Natural killer cell treated with Interleukin-12 subunit alpha and Interleukin-12 subunit beta and Interleukin-15 and Interleukin-18, amount 100 ng/mL, for 72 hours (primary cell): Measurements from ENCODE around the gene SPATA7. TPM values are rescaled to one million over a fixed set of nuclear protein-coding genes. Genes with fewer than 3 reads are reported as not detected.

Source experiments
- ATAC-seq, 2 donors: fragments of 150-1000 bp; cut with Tn5 transposase in 1 of 2; sonication (Bioruptor Pico), chemical (Tn5 transposase) in 1 of 2; 2 replicates each; pipeline ENCODE4 v1.10.0; 2021
- DNase-seq: peaks from one replicate; pipeline ENCODE4 v3.0.0; 2022; ENCODE audit warnings: low spot score
- H3K27ac Mint-ChIP-seq, 2 donors: 1 replicate in 1 of 2; 2 replicates in 1 of 2; pipeline ENCODE4 v1.8.0; 2022; ENCODE audit warnings: mixed read lengths in 2 of 2, mild to moderate bottlenecking in 1 of 2, moderate library complexity in 1 of 2
- H3K27me3 Mint-ChIP-seq, 2 donors: 1 replicate in 1 of 2; 2 replicates in 1 of 2; pipeline ENCODE4 v1.8.0; 2022; ENCODE audit warnings: mixed read lengths in 2 of 2
- H3K36me3 Mint-ChIP-seq: one replicate; pipeline ENCODE4 v1.8.0; 2022; ENCODE audit warnings: mixed read lengths
- H3K4me1 Mint-ChIP-seq, 2 donors: 1 replicate in 1 of 2; 2 replicates in 1 of 2; pipeline ENCODE4 v1.8.0; 2022; ENCODE audit warnings: low read depth in 2 of 2, mixed read lengths in 2 of 2, mild to moderate bottlenecking in 1 of 2
- H3K4me3 Mint-ChIP-seq: one replicate; pipeline ENCODE4 v1.8.0; 2022; ENCODE audit warnings: mixed read lengths
- H3K9me3 Mint-ChIP-seq: 2 replicates; pipeline ENCODE4 v1.8.0; 2022; ENCODE audit warnings: mixed read lengths
- total RNA-seq, 2 donors: library from RNA; stranded (reverse); gene quantifications; one replicate each; pipeline ENCODE4 v1.2.3, GENCODE V29; 2022

SPATA7 gene
- total RNA-seq, 2 donors from 2014 or later: 3.1 to 3.9 TPM

- DNase-seq (no peak), ATAC-seq (no peak)
- Mint-ChIP-seq H3K36me3 (no peaks in the 10 kb centered on the region), H3K27me3 (peaks cover 14 to 15% of the 10 kb centered on the region in 2 donors), H3K9me3 (no peaks in the 10 kb centered on the region), H3K27ac (no peak overlapping the region), H3K4me3 (no peak overlapping the region), H3K4me1 (no peaks in the 10 kb centered on the region)
Measured at GRCh38 chr14:88481059-88481458, 95.6 kb downstream of the SPATA7 start.

- Mint-ChIP-seq H3K27me3 (peaks cover 14 to 15% of the 10 kb centered on the region in 2 donors), H3K9me3 (no peaks in the 10 kb centered on the region), H3K4me1 (no peaks in the 10 kb centered on the region), H3K4me3 (no peak overlapping the region), H3K36me3 (no peaks in the 10 kb centered on the region), H3K27ac (no peak overlapping the region)
- ATAC-seq (peak in 1 of 2 donors; percentile 25), DNase-seq (no peak)
Measured at GRCh38 chr14:88481794-88482193, 96.3 kb downstream of the SPATA7 start.

- ATAC-seq: no peak
Measured at GRCh38 chr14:88482524-88482923, 97.1 kb downstream of the SPATA7 start.

More at GRCh38 chr14:88482524-88482923, 97.1 kb downstream of the SPATA7 start:
- DNase-seq: no peak
- H3K27ac Mint-ChIP-seq: no peak overlapping the region
- H3K4me1 Mint-ChIP-seq: no peaks in the 10 kb centered on the region
- H3K27me3 Mint-ChIP-seq: peaks cover 14 to 15% of the 10 kb centered on the region in 2 donors
- H3K9me3 Mint-ChIP-seq: no peaks in the 10 kb centered on the region
- no peak overlapping the region for H3K4me3 Mint-ChIP-seq
- no peaks in the 10 kb centered on the region for H3K36me3 Mint-ChIP-seq

Other genes starting within 250 kb of the SPATA7 start
- not detected for gene KCNK10, start 62.4 kb upstream of the SPATA7 start, total RNA-seq
- under 1 TPM; 0.50 to 0.53 TPM for gene PTPN21, start 169.3 kb downstream of the SPATA7 start, total RNA-seq
- 10 to 100 TPM; 34.6 to 61.9 TPM for gene ZC3H14, start 177.4 kb downstream of the SPATA7 start, total RNA-seq